A549 treated with RU486 at 1 μM for 4 hours (cell line): Measurements from ENCODE around the gene SMIM12. TPM values are rescaled to one million over a fixed set of nuclear protein-coding genes. Genes with fewer than 3 reads are reported as not detected.

ENCODE experiments used
- total RNA-seq: library from RNA; stranded (reverse); fragments of 200-300 nt; extraction: Qiagen RNA extraction; gene quantifications from 5 replicates; pipeline ENCODE4 v1.2.3, GENCODE V29; 2022; ENCODE audit warnings: low read depth

Gene SMIM12, protein sequence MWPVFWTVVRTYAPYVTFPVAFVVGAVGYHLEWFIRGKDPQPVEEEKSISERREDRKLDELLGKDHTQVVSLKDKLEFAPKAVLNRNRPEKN
- 44.4 to 55.5 TPM (median 54.0 TPM) in 5 replicates for total RNA-seq

DNA sequence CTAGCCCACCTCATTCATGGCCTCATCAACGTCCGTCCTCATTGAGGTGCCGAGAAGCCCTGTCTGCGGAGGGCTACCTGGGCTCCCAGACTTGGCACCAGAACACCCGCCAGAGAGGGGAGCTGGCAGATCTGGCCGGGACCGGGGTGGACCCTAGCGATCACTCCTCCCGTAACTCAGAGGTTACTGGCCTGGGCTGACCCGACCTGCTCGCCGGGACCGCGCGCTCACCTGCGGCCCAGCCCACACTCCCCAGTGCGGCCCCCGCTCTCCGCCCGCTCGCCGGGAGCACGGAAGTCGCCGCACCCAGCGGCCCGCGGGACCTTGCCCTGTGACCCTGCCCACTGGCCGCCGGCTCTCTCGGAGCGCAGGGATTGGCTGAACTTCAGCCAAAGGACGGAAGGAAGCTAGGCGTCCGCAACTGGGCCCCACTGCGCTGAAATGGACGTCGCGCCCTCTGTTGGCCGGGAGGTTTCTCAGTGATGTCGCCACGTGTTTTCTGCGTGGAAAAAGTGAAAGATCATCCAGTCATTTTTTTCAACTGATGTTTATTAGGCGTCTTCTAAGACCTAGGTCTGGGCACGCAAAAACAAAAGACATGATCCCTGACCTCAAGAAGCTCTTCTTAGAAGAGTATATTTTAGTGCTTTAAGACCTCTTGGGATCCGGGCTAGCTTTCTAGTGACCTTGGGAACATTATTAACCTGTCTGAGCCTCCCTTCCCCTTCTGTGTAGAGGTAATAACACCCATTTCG is at the start of gene SMIM12:
SMIM12 (minus strand) TSS at position 304 of the 755 bp plus-strand sequence. CDS start 3,772 bp downstream, outside the sequence.

Other genes with a start within 250 kb of the SMIM12 start
- gene GJB5, start 104.7 kb downstream of the SMIM12 start, total RNA-seq, result 0.07 TPM in 1 of 5 replicates, not detected in the others
- 0.07 to 0.13 TPM (median 0.13 TPM) in 3 of 5 replicates, not detected in the others for gene GJB4, start 100.0 kb downstream of the SMIM12 start, total RNA-seq
- 3.6 to 9.0 TPM (median 6.3 TPM) in 5 replicates for gene GJB3, start 78.5 kb downstream of the SMIM12 start, total RNA-seq
- gene GJA4, start 66.8 kb downstream of the SMIM12 start, total RNA-seq, result not detected in 5 replicates
- 0.17 to 0.25 TPM (median 0.19 TPM) in 5 replicates for gene DLGAP3, start 69.9 kb upstream of the SMIM12 start, total RNA-seq
- 13.9 to 18.8 TPM (median 15.4 TPM) in 5 replicates for gene TMEM35B, start 125.6 kb upstream of the SMIM12 start, total RNA-seq
- gene ZMYM6, start 172.2 kb upstream of the SMIM12 start, total RNA-seq, result 1.5 to 5.6 TPM (median 5.0 TPM) in 5 replicates
- gene ZMYM1, start 219.6 kb upstream of the SMIM12 start, total RNA-seq, result 2.6 to 8.3 TPM (median 5.8 TPM) in 5 replicates